GM19099 (cell line): ENCODE measurements around the gene HCFC1R1.

ENCODE experiments used
- POLR2A ChIP-seq: IDR thresholded peaks from 3 replicates; pipeline ENCODE4 v1.6.1; 2011; ENCODE audit warnings: low read depth; ENCODE audit not compliant: insufficient read length; ENCODE audit errors: extremely low read depth

HCFC1R1 gene

DNA sequence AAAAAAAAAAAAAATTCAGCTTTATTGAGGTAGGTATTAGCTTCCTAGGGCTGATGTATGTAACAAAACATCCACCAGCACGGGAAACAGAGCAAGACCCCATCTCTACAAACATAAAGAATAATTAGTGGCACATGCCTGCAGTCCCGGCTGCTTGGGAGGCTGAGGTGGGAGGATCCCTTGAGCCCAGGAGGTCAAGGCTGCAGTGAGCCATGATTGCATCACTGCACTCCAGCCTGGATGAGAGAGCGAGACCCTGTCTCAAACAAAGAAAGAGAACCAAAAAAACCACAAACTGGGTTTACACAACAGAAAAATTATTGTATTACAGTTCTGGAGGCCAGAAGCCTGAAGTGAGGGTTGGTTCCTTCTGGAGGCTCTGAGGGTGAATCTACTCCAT is 18.6 kb upstream of the HCFC1R1 start:
- no peak for TF ChIP-seq POLR2A

- TF ChIP-seq POLR2A, result no peak
Observed at GRCh38 chr16:3038896-3039295, 15.2 kb upstream of the HCFC1R1 start.

GRCh38 chr16:3038256-3038655 is 14.5 kb upstream of the HCFC1R1 start:
- no peak for TF ChIP-seq POLR2A

- TF ChIP-seq POLR2A, result no peak
Observed at GRCh38 chr16:3036726-3037315, 13.1 kb upstream of the HCFC1R1 start, which contains the start of gene BICDL2. TSS of gene BICDL2 (minus strand) at chr16:3036944. CDS start at chr16:3035496, 1,448 bp downstream.

- no peak for TF ChIP-seq POLR2A
Observed at GRCh38 chr16:3035972-3036725, 12.4 kb upstream of the HCFC1R1 start.

DNA sequence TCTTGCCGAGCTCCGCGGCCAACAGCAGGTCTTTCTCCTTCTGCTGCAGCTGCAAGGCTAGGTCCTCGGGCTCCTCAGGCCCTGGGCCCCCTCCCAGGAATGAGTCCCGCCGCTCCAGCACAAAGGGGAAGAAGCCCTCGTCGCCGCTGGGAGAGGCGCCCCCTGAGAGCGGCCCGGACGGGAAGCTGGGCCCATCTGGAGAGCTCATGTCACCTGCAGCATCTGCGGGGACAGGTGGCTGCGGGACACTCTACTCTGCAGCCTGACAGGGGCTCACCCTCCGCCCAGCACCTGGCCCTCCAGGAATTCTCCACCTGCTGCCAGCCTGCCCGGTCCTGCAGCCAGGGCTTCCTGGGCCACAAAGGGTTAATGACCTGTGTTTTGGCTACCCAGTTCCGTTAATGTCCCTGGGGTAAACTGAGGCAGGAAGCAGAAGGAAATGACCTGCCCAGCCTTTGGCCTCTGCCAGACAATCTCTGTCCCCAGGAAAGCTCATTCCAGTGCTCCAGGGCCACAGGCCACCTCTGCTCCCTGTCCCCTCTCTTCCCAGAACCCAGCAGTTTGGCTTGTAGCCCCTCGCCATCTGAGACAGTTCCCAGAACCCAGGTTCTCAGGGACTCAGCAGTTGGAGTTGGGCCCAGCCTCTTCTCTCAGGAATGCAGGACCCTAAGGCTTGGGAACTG is 11.7 kb upstream of the HCFC1R1 start:
- no peak for TF ChIP-seq POLR2A

DNA sequence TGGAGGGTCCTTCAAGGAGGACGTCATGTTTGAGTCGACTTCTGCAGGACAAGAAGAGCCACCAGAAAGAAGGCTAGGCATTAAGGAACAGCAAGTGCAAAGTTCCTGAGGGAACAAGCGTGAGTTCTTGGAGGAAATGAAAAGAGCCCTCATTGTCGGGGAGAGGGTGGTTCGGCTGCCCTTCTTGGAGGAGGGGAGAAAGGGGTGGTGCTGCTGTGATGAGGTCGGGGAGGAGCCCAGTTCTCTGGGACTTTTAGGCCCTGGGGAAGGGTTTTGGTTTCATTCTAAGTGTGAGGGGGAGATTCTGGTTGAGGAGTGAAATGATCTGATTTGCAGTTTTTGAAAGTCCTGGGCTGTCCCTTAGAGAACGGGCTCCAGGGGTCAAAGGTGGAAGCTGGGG is 8.9 kb upstream of the HCFC1R1 start:
- TF ChIP-seq POLR2A, result no peak

GRCh38 chr16:3030222-3031212 is 6.8 kb upstream of the HCFC1R1 start:
- no peak for TF ChIP-seq POLR2A

DNA sequence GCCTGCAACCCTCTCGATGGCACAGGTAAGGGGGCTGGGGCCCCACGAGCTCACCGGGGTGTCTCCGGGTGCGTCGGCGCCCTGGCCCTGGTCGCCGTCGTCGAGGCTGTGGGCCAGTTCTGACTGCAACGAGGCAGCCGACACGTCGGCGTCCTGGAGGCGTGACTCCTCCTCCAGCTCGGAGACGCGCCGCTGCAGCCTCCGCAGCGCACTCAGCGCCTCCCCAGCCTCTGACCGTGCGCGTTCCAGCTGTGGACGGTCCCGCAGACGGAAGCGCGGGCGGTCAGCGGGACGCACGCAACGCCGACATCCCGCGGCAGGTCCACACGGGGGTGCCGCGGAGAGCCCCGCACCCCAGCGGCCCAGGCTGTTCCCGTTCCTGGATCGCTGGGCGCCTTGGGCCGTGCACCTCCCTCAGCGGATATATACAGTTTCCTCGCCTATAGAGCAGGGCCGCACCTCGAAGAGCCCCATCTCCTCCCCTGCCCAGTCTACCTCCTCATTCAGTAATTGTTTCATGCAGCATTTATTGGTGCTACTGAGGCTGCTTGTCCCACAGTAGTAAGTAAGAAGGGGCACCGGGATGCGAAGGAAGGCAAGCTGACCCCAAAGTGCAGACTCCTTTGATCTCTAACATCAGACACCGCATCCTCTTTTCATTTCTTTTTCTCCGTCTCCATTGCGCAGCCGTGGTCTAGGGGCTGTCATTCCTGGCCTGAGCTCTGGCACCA is 5.9 kb upstream of the HCFC1R1 start:
- TF ChIP-seq POLR2A, result no peak

- no peak for TF ChIP-seq POLR2A
Observed at GRCh38 chr16:3028716-3029319, 5.1 kb upstream of the HCFC1R1 start.

- peak; percentile 30 for TF ChIP-seq POLR2A
Observed at GRCh38 chr16:3027983-3028715, 4.4 kb upstream of the HCFC1R1 start.

- TF ChIP-seq POLR2A, result no peak
Observed at GRCh38 chr16:3027489-3027795, 3.7 kb upstream of the HCFC1R1 start.
